Measurements from ENCODE around the gene CAPN9.
A peak's percentile ranks its signal among the peaks of the same experiment; 100 is the strongest.
"Not testable (repeated sequence)": the region's sequence is repeated elsewhere in the genome, so short reads cannot be mapped to it uniquely, and the experiment has no call there.

Gene CAPN9

GRCh38 chr1:230710543-230710904, 36.7 kb upstream of the CAPN9 start:
- DNase-seq (ENCODE audit: low read depth, low spot score), result no peak

GRCh38 chr1:230711245-230711644, 35.9 kb upstream of the CAPN9 start:
- DNase-seq (ENCODE audit: low read depth, low spot score), result no peak

GRCh38 chr1:230712470-230712942, 34.7 kb upstream of the CAPN9 start:
- DNase-seq (ENCODE audit: low read depth, low spot score), result no peak

- DNase-seq (ENCODE audit: low read depth, low spot score), result no peak
Measured at GRCh38 chr1:230713138-230713537, 34.0 kb upstream of the CAPN9 start.

- DNase-seq (ENCODE audit: low read depth, low spot score), result no peak
Measured at GRCh38 chr1:230713547-230713914, 33.7 kb upstream of the CAPN9 start.

DNA sequence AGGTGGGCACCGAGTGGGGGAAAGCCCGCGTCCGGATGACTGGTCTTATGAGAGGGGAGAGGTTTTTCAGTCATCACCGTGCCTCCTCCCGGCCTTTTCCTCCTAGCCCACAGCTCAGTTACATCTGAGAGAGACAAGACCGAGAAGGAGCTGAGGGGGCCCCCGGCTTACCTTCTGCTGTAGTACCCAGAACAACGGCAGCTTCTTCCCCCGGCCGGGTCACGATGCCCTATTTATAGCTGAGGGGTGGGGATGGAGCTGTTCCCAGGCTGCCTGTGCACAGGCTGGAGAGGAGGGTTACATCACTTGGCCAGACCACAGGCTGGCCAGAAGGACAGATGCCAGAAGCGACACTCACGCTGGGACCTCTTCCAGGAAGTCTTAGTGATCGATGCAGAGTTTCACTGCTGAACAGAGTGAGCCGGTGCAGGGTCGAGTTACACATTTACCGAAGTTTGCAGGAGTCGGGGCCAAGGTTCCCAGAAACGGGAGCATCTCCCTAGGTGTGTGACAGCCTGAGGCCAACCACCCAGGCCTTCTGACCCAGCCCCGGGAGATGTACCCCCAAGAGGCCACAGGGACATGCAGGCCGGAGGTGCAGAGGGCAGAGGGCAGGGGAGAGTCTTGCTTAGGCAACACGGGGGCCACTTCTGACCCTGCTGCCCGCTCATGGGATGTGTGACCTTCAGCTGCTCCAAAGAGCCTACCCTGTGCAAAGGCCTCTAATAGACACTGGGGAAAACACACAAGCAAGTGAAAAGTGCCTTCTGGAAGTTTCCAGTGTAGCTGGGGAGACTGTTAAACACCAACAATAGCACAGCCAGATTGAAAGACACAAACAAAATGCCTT, 33.0 kb upstream of the CAPN9 start, which contains the start of gene AGT:
Gene AGT (minus strand): TSS at position 208 of the 850 bp plus-strand sequence. CDS start 3,299 bp downstream, outside the sequence.
- DNase-seq (ENCODE audit: low read depth, low spot score), result peak; percentile 87

GRCh38 chr1:230715510-230715909, 31.7 kb upstream of the CAPN9 start:
- no peak for DNase-seq (ENCODE audit: low read depth, low spot score)

GRCh38 chr1:230716453-230716852, 30.7 kb upstream of the CAPN9 start:
- not testable (repeated sequence) for DNase-seq (ENCODE audit: low read depth, low spot score)

- no peak for DNase-seq (ENCODE audit: low read depth, low spot score)
Measured at GRCh38 chr1:230717251-230717650, 29.9 kb upstream of the CAPN9 start.

DNA sequence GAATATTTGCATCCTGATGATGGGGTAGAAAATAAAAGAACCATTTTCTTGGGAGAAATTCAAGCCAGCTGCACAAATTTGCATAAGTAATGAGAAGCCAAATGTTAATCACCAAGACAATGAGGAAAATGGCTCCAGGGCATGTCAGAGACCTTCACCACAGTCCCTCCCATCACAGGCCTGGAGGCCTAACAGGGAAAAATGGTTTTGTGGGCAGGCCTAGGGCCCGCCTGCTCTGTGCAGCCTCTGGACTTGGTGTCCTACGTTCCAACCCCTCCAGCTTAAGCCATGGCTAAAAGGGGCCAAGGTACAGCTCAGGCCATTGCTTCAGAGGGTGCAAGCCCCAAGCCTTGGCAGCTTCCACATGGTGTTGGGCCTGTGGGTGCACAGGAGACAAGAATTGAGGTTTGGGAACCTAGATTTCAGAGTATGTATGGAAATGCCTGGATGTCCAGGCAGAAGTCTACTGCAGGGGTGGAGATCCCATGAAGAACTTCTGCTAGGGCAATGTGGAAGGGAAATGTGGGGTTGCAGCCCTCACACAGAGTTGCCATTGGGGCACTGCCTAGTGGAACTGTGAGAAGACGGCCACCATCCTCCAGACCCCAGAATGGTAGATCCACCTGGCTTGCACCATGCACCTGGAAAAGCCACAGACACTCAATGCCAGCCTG, 25.2 kb upstream of the CAPN9 start:
- not testable (repeated sequence) for DNase-seq (ENCODE audit: low read depth, low spot score)

GRCh38 chr1:230725256-230726012, 21.8 kb upstream of the CAPN9 start:
- no peak for DNase-seq (ENCODE audit: low read depth, low spot score)

- DNase-seq (ENCODE audit: low read depth, low spot score), result no peak
Measured at GRCh38 chr1:230728710-230729392, 18.3 kb upstream of the CAPN9 start.

DNA sequence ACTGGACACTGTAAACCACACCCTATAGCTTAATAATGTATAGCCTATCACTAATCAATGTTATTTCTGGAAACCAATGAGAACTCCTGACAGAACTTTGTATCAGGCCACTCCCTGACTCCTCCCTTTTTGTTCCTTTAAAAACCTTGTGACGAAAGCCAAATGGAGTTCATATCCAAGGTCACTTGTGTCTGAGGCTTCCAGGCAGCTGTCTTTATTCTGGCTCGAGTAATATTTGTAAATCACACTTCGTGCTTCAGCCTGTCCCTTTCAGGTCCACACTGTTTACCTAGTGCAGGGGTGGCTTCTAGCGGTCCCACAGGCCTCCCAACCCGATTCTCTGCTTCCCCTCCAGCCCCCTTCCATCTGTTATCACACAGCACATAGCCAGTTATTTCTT, 16.2 kb upstream of the CAPN9 start:
- DNase-seq (ENCODE audit: low read depth, low spot score), result no peak

- DNase-seq (ENCODE audit: low read depth, low spot score), result no peak
Measured at GRCh38 chr1:230735447-230735846, 11.7 kb upstream of the CAPN9 start.

- DNase-seq (ENCODE audit: low read depth, low spot score), result no peak
Measured at GRCh38 chr1:230737622-230738262, 9.4 kb upstream of the CAPN9 start.

DNA sequence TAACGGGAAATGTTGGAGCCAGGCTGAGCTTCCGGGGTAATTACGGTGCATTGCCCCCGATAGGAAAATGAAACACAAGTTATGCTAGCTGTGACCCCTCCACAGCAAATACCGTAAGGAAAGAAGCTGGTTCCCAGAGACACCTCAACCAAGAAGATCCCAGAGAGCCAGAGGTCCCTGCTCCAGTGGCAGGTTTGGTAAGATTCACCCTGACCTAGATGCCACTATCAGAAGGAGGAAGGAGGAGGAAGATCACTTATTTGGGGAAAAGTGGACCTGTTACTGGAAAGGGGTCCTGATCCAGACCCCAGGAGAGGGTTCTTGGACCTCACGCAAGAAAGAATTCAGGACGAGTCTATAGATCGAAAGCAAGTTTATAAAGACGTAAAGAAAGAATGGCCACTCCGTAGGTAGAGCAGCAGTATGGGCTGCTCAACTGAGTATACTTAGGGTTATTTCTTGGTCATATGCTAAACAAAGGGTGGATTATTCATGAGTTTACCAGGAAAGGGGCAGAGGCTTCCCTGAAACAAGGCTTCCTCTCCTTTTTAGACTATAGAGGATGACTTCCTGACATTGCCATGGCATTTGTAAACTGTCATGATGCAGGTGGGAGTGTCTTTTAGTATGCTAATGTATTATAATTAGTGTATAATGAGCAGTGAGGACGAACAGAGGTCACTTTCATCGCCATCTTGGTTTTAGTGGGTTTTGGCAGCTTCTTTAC, 7.5 kb upstream of the CAPN9 start:
- DNase-seq (ENCODE audit: low read depth, low spot score), result no peak

DNA sequence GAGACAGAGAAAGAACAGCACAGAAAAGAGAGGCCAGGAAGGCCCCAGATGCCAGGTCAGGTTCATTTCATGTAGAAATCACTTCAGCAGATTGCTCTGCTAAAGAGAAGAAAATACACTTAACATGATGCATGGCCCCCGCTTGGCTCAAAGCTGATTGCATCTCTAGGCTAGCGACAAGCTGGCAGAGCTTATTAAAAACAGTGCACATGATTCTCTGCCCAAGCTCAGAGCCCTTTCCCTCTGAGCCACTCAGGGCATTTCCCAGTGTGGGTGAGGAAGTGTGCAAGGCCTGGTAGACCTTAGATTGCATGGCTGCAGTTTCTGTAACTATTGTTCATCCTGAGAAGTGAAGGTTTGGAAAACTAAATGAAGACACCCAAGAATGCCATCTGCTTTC, 3.3 kb upstream of the CAPN9 start:
- no peak for DNase-seq (ENCODE audit: low read depth, low spot score)

DNA sequence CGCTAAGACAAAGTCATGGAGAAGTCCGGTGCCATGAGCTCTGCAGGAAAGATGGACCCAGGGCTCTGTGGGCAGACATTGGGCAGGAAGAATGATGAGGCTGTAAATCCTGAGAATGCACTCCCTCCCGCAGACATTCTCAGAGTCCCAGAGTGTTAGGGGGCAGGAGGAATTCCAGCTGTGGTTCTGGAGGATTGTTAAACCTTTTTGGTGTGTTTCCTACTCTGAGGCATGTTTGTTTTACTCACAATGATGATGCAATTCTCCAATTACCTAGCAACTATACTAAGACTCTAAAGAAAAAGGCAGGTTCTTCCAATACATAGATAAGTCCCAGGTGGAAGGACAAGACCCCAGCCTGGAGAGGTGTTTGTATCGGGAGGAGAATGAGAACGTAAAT, 2.8 kb upstream of the CAPN9 start:
- peak; percentile 67 for DNase-seq (ENCODE audit: low read depth, low spot score)

GRCh38 chr1:230745071-230745470, 2.1 kb upstream of the CAPN9 start:
- no peak for DNase-seq (ENCODE audit: low read depth, low spot score)

DNA sequence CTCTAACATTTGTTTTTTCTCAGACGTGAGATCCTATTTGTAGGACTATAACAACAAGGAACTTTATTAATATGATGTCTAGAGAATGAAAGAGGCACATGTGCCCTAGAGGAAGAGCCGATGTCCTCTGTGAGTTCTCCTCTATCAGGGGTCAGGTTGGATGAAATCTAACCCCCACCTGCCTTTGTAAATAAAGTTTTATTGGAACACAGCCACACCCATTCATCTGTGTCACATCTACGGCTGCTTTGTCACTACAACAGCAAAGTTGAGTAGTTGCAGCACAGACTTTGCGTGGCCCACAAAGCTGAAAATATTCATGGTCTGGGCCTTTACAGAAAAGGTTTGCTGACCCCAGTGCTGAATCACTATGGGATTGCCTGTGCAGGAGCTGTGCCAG, 571 bp upstream of the CAPN9 start:
- DNase-seq (ENCODE audit: low read depth, low spot score), result peak; percentile 31
